Ovary (tissue), 9 donors: Measurements from ENCODE around the gene GPRIN3. TPM values are rescaled to one million over a fixed set of nuclear protein-coding genes. Genes with fewer than 3 reads are reported as not detected.
A peak's percentile ranks its signal among the peaks of the same experiment; 100 is the strongest.

Experiments used
- DNase-seq, 5 donors: peaks; one replicate each; pipeline ENCODE4 v3.0.0-alpha.2; 2019 to 2020
- H3K27ac ChIP-seq, 2 donors: fragments of 200-600 bp; one replicate each; pipeline versions ENCODE4 v1.5.1 to v1.8.0; 2019 to 2022
- H3K27me3 ChIP-seq: fragments of 200-600 bp; one replicate; pipeline ENCODE4 v1.8.0; 2022
- H3K36me3 ChIP-seq: fragments of 200-600 bp; sonication (generic); one replicate; pipeline ENCODE4 v1.5.1; 2019
- H3K4me1 ChIP-seq: one replicate; pipeline ENCODE4 v1.8.1; 2013; ENCODE audit warnings: mild to moderate bottlenecking, moderate library complexity; ENCODE audit not compliant: insufficient read depth
- H3K4me3 ChIP-seq: fragments of 200-600 bp; sonication (generic); one replicate; pipeline ENCODE4 v1.5.1; 2017
- H3K9me3 ChIP-seq, 2 donors: fragments of 200-600 bp in 1 of 2; sonication (generic) in 1 of 2; one replicate each; pipeline versions ENCODE4 v1.5.1 to v1.8.1; 2013 to 2019; ENCODE audit warnings: mild to moderate bottlenecking in 1 of 2, moderate library complexity in 1 of 2
- EP300 ChIP-seq: sonication (generic); formaldehyde crosslinking; IDR thresholded peaks from one replicate; pipeline ENCODE4 v1.6.1; 2017; ENCODE audit warnings: antibody characterized with exemption
- POLR2A ChIP-seq: fragments of 450-650 bp; IDR thresholded peaks from one replicate; pipeline ENCODE4 v1.6.1; 2017; ENCODE audit warnings: antibody characterized with exemption, mild to moderate bottlenecking, moderate library complexity
- WGBS, 3 donors: extraction: QIAGEN DNeasy Blood & Tissue Kit in 1 of 3; methylation state at CpG; one replicate each; pipeline versions ENCODE4 v1.1.5 to v1.1.7; 2013 to 2017; 5-methylcytosine and 5-hydroxymethylcytosine counted together
- intact Hi-C, 4 donors: fragments of 100-400 bp; cut with DNase I; formaldehyde crosslinking; loops; one replicate each; pipeline versions ENCODE4 v1.11.0 to v1.15.1; 2022 to 2023
- polyA plus RNA-seq, 2 donors: library from polyadenylated mRNA; stranded (reverse); fragments of 200-250 nt in 1 of 2; fragments of 350-450 nt in 1 of 2; fragmentation: Illumina TruSeq in 1 of 2; extraction: RNeasy Lipid Tissue Mini Kit (QIAGEN cat#74804) in 1 of 2; gene quantifications; one replicate each; pipeline ENCODE4 v1.2.3, GENCODE V29; 2013 to 2014
- total RNA-seq, 7 donors: library from RNA; depleted of rRNA in 2 of 7; stranded (reverse); fragments of >200 nt in 2 of 7; fragmentation: NEBNext Ultra II Directional in 3 of 7; extraction: Animal tissue kit (Norgen Biotek cat#: 25700) in 3 of 7; gene quantifications; one replicate each; pipeline versions ENCODE4 v1.1.0 to v1.2.4, GENCODE V29; 2016 to 2023
- TF ChIP-seq, protein P1 (sequence below), 3 donors: fragments of 450-650 bp in 2 of 3; fragments of 200-600 bp in 1 of 3; IDR thresholded peaks; one replicate each; pipeline versions ENCODE4 v1.5.1 to v1.8.0; 2016 to 2022; ENCODE audit warnings: antibody characterized with exemption in 3 of 3, mild to moderate bottlenecking in 1 of 3
- donor health status: DM: no; HTN: no; CAD: no; lungs with moderate emphysema.
- donor health status: DM: no; HTN: no; CAD: no.
- donor health status: Bipolar disorder and iron deficiency.
- donor health status: DM: yes; HTN: yes; CAD: no.
- donor health status: DM: no; HTN: no; CAD: no.
- donor health status: DM: yes; HTN: yes; CAD: no.

Gene GPRIN3
- total and polyA plus RNA-seq, 9 donors = 1.0 to 6.8 (median 3.7) TPM

DNA sequence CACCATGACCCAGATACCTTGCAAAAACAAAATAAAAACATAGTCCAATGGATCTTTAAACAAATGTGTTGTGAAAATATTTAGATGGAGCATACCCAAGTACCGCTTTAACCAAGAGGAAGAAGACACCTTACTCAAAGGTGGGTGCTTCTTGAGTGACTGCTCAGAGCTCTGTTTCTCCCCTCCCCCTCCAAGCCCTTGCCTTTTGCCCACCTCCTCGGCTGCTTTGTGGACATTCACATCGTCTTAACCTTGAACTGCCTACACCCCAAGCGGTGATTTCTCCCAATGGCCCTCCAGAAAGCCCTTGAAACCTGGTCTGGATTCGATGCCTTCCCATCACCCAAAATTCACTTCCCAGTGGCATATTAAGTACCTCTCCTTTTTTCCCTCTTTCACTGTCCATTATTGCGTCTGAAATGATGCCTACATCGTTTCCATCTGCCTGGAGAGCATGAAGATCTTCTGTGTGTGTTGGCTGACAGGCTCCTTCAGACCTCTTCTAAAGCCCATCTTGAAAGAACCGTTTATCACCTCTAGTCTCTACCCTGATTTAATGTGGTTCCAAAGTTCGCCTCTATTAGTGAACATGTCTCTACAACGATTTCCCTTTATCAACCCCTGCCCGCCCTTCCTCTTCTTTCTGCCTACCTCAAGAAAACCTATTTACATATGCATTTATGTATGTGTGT is 968 bp downstream of the GPRIN3 start:
- 17 to 41% (median 33%) methylated on average over 11 of the region's 11 CpGs for WGBS, 3 donors
- Histone ChIP-seq H3K36me3 (no peaks in the 10 kb centered on the region), H3K4me1 (peaks cover 7% of the 10 kb centered on the region), H3K9me3 (no peaks in the 10 kb centered on the region), H3K27me3 (no peaks in the 10 kb centered on the region), H3K4me3 (peak overlapping the region; percentile 71), H3K27ac (no peak overlapping the region)
- TF ChIP-seq, protein P1, sequence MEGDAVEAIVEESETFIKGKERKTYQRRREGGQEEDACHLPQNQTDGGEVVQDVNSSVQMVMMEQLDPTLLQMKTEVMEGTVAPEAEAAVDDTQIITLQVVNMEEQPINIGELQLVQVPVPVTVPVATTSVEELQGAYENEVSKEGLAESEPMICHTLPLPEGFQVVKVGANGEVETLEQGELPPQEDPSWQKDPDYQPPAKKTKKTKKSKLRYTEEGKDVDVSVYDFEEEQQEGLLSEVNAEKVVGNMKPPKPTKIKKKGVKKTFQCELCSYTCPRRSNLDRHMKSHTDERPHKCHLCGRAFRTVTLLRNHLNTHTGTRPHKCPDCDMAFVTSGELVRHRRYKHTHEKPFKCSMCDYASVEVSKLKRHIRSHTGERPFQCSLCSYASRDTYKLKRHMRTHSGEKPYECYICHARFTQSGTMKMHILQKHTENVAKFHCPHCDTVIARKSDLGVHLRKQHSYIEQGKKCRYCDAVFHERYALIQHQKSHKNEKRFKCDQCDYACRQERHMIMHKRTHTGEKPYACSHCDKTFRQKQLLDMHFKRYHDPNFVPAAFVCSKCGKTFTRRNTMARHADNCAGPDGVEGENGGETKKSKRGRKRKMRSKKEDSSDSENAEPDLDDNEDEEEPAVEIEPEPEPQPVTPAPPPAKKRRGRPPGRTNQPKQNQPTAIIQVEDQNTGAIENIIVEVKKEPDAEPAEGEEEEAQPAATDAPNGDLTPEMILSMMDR (IDR thresholded peaks at IDR 0.05) = no peak
- TF ChIP-seq EP300 = no peak
- intact Hi-C loops = no loop called here
- no peak for DNase-seq

DNA sequence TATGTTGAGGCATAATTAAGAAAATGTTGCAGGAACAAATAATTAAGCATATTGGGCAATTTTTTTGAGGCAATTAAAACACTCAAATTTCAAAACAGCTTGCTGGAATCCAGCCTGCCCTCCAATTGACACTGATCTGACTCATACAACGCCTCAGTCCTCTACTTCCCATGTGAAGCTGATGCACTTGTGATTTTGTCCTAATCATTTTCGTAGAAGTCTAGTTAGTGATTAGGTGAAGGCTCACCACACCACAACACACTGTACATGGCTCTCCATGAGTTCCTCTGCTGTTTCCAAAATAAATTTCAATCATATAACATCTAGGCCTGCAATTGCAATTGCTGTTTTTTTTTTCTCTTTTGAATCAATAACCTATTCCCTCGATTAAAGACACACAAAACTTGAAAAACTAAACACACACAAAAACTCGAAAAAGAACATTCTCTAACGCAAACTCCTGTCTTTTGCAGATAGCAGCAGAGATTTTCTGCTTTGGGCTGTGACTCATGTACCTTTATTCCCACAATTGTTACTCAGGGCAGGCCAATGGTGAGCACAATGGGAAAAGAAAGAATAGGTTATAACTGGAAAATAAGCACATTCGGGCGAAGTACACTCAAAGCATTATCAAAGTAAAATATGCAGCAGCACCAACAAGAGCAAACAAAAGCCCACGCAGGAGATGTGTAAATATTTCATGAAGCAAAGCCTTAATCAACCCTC is 1.7 kb downstream of the GPRIN3 start:
- DNase-seq = no peak
- intact Hi-C loops = no loop called here
- TF ChIP-seq EP300 (no peak), POLR2A (no peak)
- TF ChIP-seq, protein P1 (IDR thresholded peaks at IDR 0.05) = no peak
- Histone ChIP-seq H3K4me3 (no peak overlapping the region), H3K27me3 (no peaks in the 10 kb centered on the region), H3K36me3 (no peaks in the 10 kb centered on the region), H3K27ac (no peak overlapping the region), H3K4me1 (peaks cover 7% of the 10 kb centered on the region), H3K9me3 (no peaks in the 10 kb centered on the region)
- WGBS, 3 donors = 35 to 55% (median 42%) methylated on average over 8 of the region's 8 CpGs

DNA sequence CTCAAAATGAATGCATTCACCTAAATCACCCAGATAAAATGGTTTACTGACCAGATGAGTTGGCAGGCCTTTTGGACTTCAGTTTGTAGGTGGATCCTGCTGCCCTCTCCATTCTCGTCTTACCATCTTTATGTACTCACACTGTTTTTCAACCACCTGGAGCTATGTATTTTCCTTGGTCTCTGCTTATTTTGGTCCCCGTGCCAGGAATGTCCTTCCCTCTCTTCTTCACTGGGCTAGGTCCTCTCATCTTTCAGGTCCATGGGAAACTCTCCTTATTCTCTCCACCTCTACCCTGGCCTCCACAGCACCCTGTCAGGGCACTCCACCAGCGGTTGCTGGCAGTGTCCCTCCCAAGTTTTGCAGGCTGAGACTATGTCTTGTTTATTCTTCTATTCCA is 2.6 kb downstream of the GPRIN3 start:
- no peak overlapping the region for H3K4me3 ChIP-seq
- no peak overlapping the region for H3K27ac ChIP-seq
- H3K27me3 ChIP-seq = no peaks in the 10 kb centered on the region
- no peak for DNase-seq
- no peaks in the 10 kb centered on the region for H3K36me3 ChIP-seq
- no peaks in the 10 kb centered on the region for H3K9me3 ChIP-seq
- 91 to 99% (median 94%) methylated on average over 3 of the region's 3 CpGs for WGBS, 3 donors
- TF ChIP-seq POLR2A (no peak), EP300 (no peak)
- TF ChIP-seq, protein P1 (IDR thresholded peaks at IDR 0.05) = no peak
- peaks cover 7% of the 10 kb centered on the region for H3K4me1 ChIP-seq
- intact Hi-C loops = no loop called here

DNA sequence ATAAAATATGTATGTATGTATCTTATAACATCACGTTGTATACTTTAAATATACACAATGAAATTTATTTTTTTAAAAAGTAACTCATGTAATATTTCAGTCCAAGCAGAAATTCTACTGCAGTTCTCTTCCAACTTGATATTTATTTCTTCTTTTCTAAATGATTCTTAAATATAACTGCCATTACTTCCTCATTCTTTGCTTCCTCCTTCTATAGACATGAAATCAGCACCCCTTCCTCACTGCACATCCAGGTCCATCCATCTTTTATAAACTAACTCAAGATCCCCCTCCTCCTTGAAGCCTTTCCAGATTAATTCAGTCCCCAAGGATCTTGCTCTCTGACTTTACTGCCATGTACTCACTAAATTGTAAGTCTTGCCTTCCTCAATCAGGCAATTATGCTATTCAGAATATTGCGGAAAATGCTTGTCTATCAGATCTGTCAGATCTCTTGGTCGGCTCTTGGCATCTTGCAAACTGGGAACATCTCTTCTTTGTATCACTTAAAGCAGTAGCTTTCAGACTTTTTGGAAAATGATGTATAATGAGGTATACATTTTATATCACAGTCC is 3.7 kb downstream of the GPRIN3 start:
- intact Hi-C loops = no loop called here
- Histone ChIP-seq H3K9me3 (no peaks in the 10 kb centered on the region), H3K36me3 (no peaks in the 10 kb centered on the region), H3K27ac (no peak overlapping the region), H3K4me1 (peaks cover 7% of the 10 kb centered on the region), H3K27me3 (no peaks in the 10 kb centered on the region), H3K4me3 (no peak overlapping the region)
- TF ChIP-seq, protein P1 (IDR thresholded peaks at IDR 0.05) = no peak
- no peak for TF ChIP-seq EP300
- no peak for TF ChIP-seq POLR2A
- WGBS, 3 donors = 92 to 95% (median 92%) methylated on average over 3 of the region's 3 CpGs
- DNase-seq = no peak
